GDM1 (cell line): ENCODE measurements around the gene TNNI3K.

Experiments
- DNase-seq: peaks from one replicate; lab custom pipeline; 2025; lab: John Stamatoyannopoulos, UW

TNNI3K gene

DNA sequence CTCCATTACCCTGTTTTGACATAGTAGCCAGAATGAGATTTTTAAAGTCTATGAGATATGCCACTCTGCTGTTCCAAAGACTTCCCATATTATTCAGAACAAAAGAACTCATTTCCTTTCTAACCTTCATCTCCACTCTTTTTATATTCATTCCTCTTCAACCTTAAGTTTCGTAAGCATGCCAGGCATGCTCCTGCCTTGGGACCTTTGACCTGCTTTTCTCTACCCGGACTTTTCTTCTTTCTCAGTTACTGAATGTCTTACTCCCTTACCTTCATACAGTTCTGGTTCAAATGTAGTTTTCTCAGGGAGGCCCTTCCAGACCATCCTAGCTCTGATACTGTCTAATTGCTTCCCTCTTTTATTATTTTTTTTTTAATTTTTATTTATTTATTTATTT is 81.1 kb downstream of the TNNI3K start:
- no peak for DNase-seq

DNA sequence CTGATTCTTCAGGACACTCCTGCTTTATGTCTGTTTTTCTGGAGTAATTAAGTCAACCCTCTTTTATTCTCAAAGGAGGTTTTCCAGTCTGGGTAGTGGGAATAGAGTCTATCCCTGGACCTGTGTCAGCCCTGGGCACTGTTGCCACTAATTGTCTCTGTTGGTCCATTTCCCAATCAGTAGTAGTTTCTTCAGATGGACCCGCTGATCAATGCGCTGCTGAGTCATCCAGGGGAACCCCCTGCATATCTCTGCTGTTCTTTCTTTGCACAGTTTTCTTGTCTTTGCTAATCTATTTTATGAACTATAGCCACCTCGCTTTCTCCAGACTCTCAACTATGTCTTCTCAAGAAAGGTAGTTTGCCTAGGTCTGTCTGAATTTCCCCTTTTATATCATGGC is 82.5 kb downstream of the TNNI3K start:
- DNase-seq = no peak

DNA sequence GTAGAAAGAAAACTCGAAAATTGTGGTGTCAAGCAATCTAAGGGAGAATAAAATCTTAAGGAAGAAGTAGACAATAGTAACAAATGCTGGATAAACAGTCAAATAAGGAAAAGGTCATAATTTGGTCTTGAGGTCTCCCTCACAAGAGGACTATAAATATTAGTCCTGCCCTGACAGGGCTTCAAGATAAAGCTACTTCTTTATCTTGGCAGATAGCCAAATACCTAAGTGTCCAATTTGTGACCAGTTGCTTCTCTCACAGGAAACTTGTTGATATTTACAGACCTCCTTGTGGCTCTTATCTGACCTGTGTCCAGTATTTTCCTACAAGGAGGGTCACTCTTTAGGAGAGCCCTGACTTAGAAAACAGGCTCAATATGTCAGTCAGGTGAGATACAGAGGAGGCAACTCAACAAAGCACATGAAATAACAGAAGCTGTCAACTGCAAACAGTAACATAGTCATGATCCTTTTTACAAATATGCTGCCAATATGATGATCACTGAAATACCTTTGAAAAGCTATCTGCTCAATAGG is 88.8 kb downstream of the TNNI3K start:
- DNase-seq = no peak

DNA sequence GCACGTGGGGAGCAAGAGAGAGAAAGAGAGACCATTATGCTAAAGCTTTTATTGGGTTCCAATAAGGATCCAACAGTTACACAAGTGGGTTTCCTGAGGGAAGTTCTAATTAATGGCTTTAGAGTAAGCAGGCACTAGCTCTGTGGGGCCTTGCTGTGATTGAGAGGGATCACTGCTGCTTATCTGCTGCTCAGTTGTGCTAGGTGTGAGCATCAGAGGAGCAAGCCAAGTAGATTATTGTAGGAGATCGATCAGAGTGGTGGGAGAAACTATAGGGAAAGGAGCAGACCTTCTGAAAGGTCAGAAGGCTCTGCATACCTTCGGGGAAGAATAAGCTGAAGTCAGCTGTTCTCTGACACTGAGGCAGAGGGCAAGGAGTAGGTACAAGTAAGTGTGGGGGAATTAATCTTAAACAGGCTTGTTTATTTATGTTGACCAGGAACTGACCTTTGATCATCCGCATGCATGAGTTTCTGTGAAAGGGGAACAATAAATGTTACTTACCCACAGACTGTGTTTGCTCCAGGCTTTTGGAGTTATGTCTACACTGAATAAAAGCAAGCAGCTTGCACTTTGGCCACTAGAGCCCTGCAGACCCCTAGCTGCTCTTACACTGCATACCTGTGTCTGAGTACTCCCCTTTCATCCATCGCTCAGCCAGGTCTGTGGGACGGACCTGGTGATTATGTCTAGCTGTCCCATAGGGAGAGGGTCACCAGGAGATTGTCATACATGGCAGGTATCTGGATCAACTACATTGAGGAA is 89.7 kb downstream of the TNNI3K start:
- no peak for DNase-seq

DNA sequence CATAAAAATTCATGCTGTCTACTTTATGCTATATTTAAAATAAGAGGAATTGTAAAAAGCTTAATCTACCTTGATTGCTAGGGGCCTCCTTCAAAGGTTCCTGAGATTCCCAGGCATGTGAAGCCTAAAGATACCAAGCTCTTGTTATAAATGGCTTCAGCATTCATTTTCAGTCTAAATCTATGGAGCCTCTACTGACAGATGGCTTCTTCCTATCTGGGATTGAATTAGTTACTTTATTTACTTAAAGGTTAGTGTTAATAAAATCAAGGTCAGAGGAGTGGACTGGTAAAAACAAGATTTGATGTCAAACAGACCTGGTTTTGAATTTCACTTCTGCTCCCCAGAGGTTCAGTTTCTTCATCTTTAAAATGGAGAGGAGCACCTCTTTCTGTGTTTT is 93.7 kb downstream of the TNNI3K start:
- no peak for DNase-seq

DNA sequence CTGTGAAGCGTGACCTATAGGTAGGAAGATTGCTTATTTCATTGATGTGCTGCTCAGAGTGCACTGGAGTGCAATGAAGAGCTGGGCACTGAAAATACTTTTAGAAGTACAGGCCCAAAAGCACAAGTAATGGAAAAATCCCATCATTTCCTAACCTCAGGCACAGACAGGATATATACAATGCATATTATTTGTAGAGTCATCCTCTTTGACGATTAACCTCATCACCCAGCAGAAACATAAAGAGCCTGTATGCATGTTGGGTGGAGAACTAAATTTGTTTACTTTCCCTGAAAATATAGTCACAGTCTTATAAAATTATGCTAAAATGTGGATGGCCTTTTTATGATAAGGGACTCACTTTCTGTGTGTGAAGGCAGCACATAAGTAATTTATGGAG is 98.1 kb downstream of the TNNI3K start:
- no peak for DNase-seq

DNA sequence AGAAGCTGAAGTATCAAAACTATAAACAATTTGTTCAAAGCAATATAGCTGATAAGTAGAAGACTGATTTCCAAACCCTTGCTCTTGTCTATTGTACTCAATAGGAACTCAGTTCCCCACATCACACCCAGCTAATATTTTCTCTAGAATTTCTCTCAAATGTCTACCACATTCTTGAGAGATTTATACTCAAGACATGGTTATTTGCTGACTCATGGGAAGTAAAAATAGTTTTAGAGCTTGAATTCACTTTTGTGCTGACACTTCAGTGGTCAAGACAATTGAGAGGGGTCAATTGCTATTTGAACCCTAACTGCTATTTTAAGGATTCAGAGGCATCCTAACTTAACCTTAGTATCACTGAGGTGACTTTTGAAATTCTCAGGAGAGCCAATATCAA is 99.0 kb downstream of the TNNI3K start:
- DNase-seq = no peak

DNA sequence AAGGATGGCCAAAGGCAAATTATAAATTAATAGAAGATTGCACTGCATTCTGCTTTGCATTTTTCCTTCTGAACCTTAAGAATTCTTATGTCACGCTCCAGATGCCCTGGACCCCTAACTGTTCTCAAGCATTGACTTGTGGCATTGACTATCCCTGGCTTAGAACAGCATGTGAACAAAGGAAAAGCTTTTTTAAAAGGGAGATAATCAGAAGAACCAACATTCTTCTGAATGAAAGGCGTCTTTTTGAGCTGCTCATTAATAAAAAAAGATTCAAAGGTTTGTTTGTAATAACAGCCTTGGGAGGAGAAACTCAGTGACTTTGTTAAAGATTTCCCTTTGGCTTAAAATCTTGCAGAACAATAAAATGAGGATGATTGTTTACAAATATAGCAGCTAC is 105.5 kb downstream of the TNNI3K start:
- no peak for DNase-seq

DNA sequence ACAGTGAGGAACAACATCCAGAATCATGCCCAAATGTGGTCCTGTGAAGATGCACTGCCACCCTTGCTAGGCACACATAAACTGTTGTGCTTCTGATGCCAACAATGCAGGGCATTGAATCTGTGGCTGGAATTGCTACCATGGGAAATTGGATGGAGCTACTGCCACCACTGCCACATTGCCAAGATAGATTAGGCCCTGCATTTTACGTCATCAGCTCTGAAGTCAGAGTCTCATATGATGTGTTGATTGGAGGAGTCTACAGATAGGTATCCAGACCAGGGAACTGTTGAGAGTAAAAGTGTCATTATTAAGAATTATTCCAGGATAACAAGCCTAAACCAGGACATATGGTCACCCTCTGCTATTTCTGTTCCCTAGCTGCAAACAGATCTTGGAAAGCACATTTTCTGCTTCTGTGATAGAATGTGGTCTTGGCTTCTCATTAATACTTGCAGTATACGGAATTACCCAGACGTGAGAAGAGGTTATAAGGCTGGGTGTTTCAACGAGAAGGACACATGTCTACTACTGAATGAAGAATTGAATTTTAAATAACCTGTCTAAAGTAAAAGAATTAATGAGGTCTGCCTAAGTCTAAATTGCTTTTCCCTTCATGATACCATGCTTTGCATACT is 106.6 kb downstream of the TNNI3K start:
- DNase-seq = no peak

DNA sequence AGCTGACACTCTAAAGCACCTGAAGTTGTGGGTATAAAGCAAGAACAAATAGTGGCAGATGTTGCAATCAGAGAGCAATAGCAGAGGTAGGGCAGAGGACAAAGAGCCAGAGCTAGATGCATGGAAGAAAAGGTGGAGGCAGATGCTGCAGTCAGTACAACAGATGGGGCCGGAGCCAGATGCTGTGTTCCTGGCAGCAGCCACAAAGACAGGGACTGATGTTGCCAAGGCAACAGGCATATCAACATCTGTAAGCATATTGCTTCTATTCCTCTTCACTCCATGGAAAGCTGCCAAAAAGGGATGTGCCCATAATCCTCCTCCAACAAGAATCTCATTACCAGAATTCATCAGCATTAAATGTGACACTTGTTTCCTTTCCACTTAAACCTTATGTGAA is 108.0 kb downstream of the TNNI3K start:
- no peak for DNase-seq

DNA sequence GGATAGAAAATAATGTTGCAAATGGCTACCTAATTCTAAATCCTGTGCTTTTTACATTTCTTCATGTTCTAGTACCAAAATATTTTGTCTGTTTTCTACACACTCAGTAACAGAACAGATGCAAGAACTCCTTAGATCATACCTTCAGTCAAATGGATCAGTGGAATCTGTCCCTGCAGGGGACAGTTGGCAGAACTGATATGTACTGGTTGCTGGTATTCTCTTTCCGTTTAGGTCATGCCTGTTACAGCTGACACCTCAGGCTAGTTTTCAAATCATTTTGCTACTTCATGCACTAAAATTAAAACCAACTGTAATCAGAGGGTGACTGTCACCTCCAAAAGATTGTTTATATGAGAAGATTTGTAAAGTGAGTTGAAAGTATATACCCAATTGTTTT is 109.2 kb downstream of the TNNI3K start:
- DNase-seq = no peak

DNA sequence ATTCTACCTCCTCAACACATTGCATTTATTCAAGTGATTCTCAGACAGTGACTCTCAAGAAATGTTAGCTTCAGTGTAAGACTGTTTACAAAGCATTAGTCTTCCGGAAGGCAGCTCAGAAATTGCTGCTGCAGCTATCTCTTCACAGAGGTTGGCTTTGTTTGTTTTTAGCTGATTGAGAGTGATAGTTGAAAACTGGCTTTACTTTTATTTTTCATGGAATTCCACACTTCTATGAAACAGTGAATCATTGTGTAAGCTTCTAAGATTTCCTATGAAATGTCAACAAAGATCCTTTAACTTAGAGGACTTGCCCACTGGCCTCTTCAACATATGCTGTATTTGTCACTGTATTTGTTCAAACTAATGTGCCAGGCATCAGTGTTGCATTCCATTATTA is 121.3 kb downstream of the TNNI3K start:
- DNase-seq = no peak

DNA sequence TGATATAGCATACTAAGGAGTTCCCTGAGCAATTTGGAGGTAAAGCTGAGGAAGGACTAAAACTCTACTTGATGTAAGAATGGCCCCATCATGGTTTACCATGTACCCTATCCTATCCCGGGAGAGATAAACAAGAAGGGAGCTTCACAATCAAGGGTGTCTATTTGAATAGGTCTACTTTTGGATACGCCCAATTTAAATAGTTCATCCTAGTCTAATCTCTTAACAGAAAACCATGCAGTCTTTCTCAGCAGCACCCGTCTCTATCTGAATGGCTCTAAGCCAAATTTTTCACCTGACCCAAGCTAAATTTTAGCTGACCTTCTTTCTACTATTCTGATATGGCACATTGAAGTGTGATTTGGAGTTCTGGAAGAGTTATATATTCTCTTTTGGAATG is 122.0 kb downstream of the TNNI3K start:
- no peak for DNase-seq

DNA sequence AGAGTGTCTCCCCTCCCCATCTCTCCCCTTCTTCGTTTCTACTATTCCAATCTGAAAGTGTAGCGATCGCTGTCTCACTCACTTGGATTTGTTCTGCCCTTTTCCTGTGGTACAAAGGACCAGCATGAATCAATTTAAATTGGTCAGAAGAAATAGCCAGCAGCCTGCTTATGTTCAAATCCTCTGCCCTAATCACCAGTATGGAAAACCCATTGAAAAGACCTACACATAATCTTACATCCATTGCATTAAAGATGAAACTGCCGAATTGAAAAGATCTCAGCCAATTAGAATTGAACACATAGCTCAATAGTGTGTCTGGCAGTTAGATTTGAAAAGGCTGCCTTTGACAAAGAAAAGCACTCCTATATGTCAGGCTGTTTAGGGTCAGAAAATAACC is 122.6 kb downstream of the TNNI3K start:
- DNase-seq = no peak

DNA sequence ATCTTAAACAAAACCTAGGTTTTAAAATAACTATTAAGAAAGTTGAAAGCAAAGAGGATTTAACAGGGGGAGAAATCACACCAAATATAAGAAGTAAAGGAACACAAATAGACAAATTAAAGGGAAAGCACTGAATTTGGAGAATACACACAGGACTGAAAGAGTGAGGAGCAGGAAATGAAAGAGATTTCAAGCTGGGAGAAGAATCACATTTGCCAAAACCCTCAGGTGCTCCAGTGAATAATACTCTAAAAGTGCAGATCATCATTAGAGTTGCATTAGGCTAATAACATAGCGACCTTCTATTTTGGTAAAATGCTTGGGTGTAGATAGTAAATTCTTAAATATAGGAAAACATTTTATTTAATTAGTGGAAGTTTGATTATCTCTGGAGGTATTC is 127.5 kb downstream of the TNNI3K start:
- DNase-seq = no peak

DNA sequence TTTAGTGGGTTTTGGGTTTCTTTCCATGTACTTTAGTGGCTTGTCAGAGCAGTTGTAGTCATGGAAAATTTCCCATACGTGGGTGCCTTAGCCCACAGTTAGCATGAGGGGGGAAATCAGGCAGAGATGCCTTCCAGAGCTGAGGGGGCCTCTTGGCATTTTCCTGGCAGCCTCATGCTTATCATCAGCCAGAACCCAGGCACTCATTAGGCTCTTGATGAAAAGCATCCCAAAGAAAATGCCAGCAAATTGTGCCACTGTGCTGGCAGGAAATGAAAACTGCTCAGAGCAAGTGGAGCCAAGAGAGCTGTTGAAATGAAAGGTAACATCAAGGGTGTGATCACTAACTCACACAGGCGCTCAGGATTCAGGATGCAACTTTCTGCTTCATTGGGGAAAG is 128.0 kb downstream of the TNNI3K start:
- no peak for DNase-seq

DNA sequence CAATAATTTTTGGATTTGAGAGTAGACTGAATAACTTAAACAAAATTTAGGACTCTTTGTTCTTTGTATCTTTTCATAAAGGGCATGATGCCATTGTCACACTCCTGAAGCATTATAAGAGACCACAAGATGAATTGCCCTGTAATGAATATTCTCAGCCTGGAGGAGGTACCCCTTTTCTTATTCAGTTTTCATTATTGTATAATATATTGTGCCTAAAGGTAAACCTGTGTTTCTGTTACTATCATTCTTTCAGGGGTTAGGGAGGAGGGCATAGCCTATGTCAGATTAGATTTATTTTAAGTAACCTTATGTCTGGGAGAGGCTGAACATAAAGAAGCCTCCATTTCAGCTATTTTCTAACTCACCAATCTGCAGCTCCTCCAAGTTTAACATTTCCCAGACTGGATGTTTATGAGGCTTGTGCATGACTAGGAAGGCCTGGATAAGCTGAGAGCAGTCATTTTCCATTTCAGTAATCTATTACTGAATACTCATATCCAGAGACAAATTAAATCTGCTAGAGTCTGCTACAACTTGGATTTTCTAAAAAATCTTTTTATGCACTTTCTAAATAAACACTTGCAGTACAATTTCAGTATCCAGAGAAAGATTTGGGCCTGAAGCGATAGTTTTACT is 132.1 kb downstream of the TNNI3K start:
- no peak for DNase-seq

DNA sequence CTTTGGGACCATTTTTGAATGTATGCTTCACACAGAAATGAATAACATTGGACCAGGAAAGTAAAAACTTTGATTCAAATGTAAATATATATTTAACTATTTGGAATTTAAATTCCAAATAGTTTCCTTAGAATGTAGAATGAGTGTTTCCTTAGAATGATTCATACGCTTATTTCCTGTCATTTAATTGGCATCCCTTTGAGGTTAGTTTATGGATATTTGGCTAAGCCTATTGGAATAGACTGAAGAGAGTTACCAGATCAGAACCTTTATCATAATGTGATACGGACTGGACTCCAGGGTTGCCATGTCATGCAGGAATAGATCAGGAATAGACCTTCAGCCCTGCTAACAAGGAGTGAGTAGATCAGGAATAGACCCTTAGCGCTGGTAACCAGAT is 133.1 kb downstream of the TNNI3K start:
- DNase-seq = no peak

DNA sequence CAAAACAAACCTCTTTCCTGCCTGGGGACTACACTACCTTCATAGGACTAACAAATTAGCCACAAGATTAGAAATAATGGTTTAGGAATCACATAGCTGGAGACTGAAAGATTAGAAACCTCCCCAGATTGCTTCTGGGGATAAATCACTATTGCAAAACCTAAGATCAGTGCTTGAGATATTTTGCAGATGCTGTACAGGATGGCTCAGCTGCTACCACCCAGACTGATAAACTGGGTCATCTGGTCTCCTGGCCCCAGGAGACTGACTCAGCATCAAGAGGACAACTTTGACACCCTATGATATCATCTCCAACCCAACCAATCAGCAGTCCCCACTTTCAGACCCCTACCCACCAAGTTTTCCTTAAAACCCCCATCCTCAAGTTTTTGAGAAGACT is 140.2 kb downstream of the TNNI3K start:
- no peak for DNase-seq

DNA sequence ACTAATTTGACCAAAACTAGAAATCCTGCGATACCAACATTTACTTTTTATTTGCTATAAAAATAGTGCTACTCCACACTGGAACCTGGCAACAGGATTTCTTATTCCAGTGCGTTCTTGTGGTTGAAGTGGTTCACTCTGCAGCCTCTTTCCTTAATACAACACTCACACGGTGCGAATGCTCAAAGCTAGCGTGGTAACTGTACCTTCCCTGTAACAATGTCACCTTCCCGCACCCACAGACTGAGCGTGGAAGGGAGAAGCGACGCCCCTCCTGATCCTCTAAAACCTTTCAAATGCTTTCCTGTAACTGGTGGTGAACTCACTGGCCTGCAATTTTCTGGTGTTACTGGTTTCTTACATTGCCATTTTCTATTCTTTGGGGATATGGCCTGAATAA is 145.1 kb downstream of the TNNI3K start:
- no peak for DNase-seq

DNA sequence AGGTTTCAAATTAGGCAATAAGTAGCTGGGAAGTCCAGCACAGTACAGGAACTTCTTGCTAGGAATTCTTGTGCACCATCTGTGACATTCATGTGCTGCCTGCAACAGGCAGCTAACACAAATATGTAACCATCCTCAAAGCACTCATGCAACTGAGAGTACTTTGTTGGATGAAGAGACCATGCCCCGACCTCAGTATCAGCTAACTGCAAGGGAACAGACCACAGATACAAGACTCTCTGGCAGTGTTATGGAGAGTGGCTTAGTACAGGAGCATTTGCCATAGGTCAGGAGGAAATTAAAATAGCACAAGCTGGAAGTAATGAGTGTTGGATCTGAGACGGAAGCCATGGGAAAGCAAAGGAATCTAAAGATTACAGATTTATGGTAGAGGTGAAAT is 153.7 kb downstream of the TNNI3K start:
- DNase-seq = no peak

DNA sequence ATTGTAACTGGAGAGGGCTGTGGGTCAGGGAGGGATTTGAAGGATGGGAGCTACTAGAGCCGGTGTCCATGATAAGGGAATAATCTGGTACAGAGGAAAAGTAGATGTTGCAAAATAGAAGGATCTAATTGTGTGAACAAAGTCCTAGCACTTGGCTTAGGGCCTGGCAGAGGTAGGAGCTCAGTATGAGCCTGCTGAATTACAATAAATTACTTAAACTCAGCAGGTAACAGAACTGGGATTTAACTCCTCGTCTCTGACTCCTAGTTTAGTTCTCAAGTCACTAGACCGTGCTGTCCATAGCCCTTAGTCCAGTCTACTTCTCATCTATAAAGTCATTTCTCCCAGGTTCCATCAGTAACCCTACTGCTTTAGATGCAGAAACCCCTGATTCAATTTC is 157.0 kb downstream of the TNNI3K start:
- no peak for DNase-seq

DNA sequence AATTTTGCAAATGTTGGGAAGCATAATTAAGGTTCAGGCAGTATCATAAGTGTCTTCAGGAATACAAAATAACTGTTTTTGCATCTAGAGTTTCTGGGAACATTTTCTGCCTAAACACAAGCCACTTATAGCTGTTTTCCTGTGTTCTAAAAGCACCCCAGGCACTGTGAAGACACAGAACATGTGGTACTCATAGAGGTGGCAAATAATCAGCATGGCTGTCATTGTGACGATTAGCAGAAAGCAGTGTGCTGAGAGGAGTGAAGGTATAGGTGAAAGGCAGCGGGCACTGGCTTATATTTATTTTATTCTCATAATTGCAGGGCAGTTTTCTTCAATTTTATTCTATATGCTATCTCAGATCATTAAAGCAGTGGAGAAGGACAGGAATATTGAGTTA is 157.7 kb downstream of the TNNI3K start:
- no peak for DNase-seq
